ENCODE data around the gene POFUT2. TPM values are rescaled to one million over a fixed set of nuclear protein-coding genes. Genes with fewer than 3 reads are reported as not detected.

Gene POFUT2
- 36.2 TPM for polyA plus RNA-seq
- long read RNA-seq, donor 1, partial matches to known transcripts = 0 of 2 reads
- long read RNA-seq, donor 1, other reads (novel, unspliced or antisense) = 0 of 2 reads
- long read RNA-seq, donor 2, partial matches to known transcripts = 0 of 4 reads
- long read RNA-seq, donor 2, other reads (novel, unspliced or antisense) = 0 of 4 reads
- long read RNA-seq, donor 3, full-length matches to known transcripts = 10 of 10 reads
- long read RNA-seq, donor 3, partial matches to known transcripts = 0 of 10 reads
- long read RNA-seq, donor 3, other reads (novel, unspliced or antisense) = 0 of 10 reads
- long read RNA-seq, donor 4 = 0 reads
- long read RNA-seq, donor 5, partial matches to known transcripts = 0 of 4 reads
- long read RNA-seq, donor 5, other reads (novel, unspliced or antisense) = 0 of 4 reads
- long read RNA-seq, donor 6, full-length matches to known transcripts = 12 of 12 reads
- long read RNA-seq, donor 6, partial matches to known transcripts = 0 of 12 reads
- long read RNA-seq, donor 6, other reads (novel, unspliced or antisense) = 0 of 12 reads
- long read RNA-seq, donor 7, partial matches to known transcripts = 0 of 6 reads
- long read RNA-seq, donor 7, other reads (novel, unspliced or antisense) = 0 of 6 reads
- long read RNA-seq, donor 8, partial matches to known transcripts = 0 of 6 reads
- long read RNA-seq, donor 8, other reads (novel, unspliced or antisense) = 0 of 6 reads
- long read RNA-seq, donor 9, partial matches to known transcripts = 0 of 2 reads
- long read RNA-seq, donor 9, other reads (novel, unspliced or antisense) = 0 of 2 reads
- long read RNA-seq, donor 10, partial matches to known transcripts = 36 of 43 reads
- long read RNA-seq, donor 10, other reads (novel, unspliced or antisense) = 0 of 43 reads
- long read RNA-seq, donor 11, full-length matches to known transcripts = 6 of 6 reads
- long read RNA-seq, donor 11, partial matches to known transcripts = 0 of 6 reads
- long read RNA-seq, donor 11, other reads (novel, unspliced or antisense) = 0 of 6 reads

GRCh38 chr21:45287438-45288391, at the start of gene POFUT2:
TSS of gene POFUT2 (minus strand) at chr21:45287895. CDS start at chr21:45287871, 24 bp downstream.
- WGBS (ENCODE audit: insufficient coverage, low lambda C conversion rate) = no CpG with 5 or more reads among the region's 90 CpGs
- Histone ChIP-seq H3K27me3 (ENCODE audit: control insufficient read depth, insufficient read depth, low read length) (no peaks in the 10 kb centered on the region), H3K27ac (ENCODE audit: low read length) (peak within 1 kb of the TSS; percentile 57), H3K36me3 (ENCODE audit: control insufficient read depth, insufficient read depth, low read length) (peaks cover 31% of the 10 kb centered on the region), H3K4me1 (ENCODE audit: control insufficient read depth, insufficient read depth, low read length) (peaks cover 16% of the 10 kb centered on the region), H3K9me3 (ENCODE audit: control insufficient read depth, low read depth, low read length) (no peaks in the 10 kb centered on the region), H3K4me3 (ENCODE audit: low read length) (peak within 1 kb of the TSS; percentile 85)
- peak; percentile 95 to 97 for DNase-seq

GRCh38 chr21:45336870-45337269, 49.2 kb upstream of the POFUT2 start:
- H3K4me3 ChIP-seq (ENCODE audit: low read length) = no peak overlapping the region
- no peaks in the 10 kb centered on the region for H3K36me3 ChIP-seq (ENCODE audit: control insufficient read depth, insufficient read depth, low read length)
- H3K27me3 ChIP-seq (ENCODE audit: control insufficient read depth, insufficient read depth, low read length) = no peaks in the 10 kb centered on the region
- no CpG with 5 or more reads among the region's 8 CpGs for WGBS (ENCODE audit: insufficient coverage, low lambda C conversion rate)
- peak; percentile 51 to 81 for DNase-seq
- no peaks in the 10 kb centered on the region for H3K9me3 ChIP-seq (ENCODE audit: control insufficient read depth, low read depth, low read length)
- H3K4me1 ChIP-seq (ENCODE audit: control insufficient read depth, insufficient read depth, low read length) = peaks cover 24% of the 10 kb centered on the region
- H3K27ac ChIP-seq (ENCODE audit: low read length) = peak overlapping the region; percentile 65

- Histone ChIP-seq H3K36me3 (ENCODE audit: control insufficient read depth, insufficient read depth, low read length) (no peaks in the 10 kb centered on the region), H3K4me3 (ENCODE audit: low read length) (no peak overlapping the region), H3K27ac (ENCODE audit: low read length) (peak overlapping the region; percentile 65), H3K9me3 (ENCODE audit: control insufficient read depth, low read depth, low read length) (no peaks in the 10 kb centered on the region), H3K4me1 (ENCODE audit: control insufficient read depth, insufficient read depth, low read length) (peaks cover 26% of the 10 kb centered on the region), H3K27me3 (ENCODE audit: control insufficient read depth, insufficient read depth, low read length) (no peaks in the 10 kb centered on the region)
- no peak for DNase-seq
- no CpG with 5 or more reads among the region's 4 CpGs for WGBS (ENCODE audit: insufficient coverage, low lambda C conversion rate)
Observed at GRCh38 chr21:45336535-45336810, 48.8 kb upstream of the POFUT2 start.

- H3K4me1 ChIP-seq (ENCODE audit: control insufficient read depth, insufficient read depth, low read length) = peaks cover 31% of the 10 kb centered on the region
- H3K27me3 ChIP-seq (ENCODE audit: control insufficient read depth, insufficient read depth, low read length) = no peaks in the 10 kb centered on the region
- H3K4me3 ChIP-seq (ENCODE audit: low read length) = no peak overlapping the region
- H3K9me3 ChIP-seq (ENCODE audit: control insufficient read depth, low read depth, low read length) = peaks cover 2% of the 10 kb centered on the region
- H3K27ac ChIP-seq (ENCODE audit: low read length) = peak overlapping the region; percentile 65
- no CpG with 5 or more reads among the region's 19 CpGs for WGBS (ENCODE audit: insufficient coverage, low lambda C conversion rate)
- no peaks in the 10 kb centered on the region for H3K36me3 ChIP-seq (ENCODE audit: control insufficient read depth, insufficient read depth, low read length)
- DNase-seq = peak in 1 of 2 donors; percentile 64
Observed at GRCh38 chr21:45335761-45336534, 48.3 kb upstream of the POFUT2 start.

- Histone ChIP-seq H3K4me1 (ENCODE audit: control insufficient read depth, insufficient read depth, low read length) (peaks cover 38% of the 10 kb centered on the region), H3K27me3 (ENCODE audit: control insufficient read depth, insufficient read depth, low read length) (no peaks in the 10 kb centered on the region), H3K36me3 (ENCODE audit: control insufficient read depth, insufficient read depth, low read length) (no peaks in the 10 kb centered on the region), H3K27ac (ENCODE audit: low read length) (no peak overlapping the region), H3K9me3 (ENCODE audit: control insufficient read depth, low read depth, low read length) (peaks cover 4% of the 10 kb centered on the region), H3K4me3 (ENCODE audit: low read length) (no peak overlapping the region)
- DNase-seq = no peak
- no CpG with 5 or more reads among the region's 14 CpGs for WGBS (ENCODE audit: insufficient coverage, low lambda C conversion rate)
Observed at GRCh38 chr21:45335151-45335760, 47.6 kb upstream of the POFUT2 start.

GRCh38 chr21:45334591-45335081, 46.9 kb upstream of the POFUT2 start:
- H3K4me1 ChIP-seq (ENCODE audit: control insufficient read depth, insufficient read depth, low read length) = peaks cover 42% of the 10 kb centered on the region
- no CpG with 5 or more reads among the region's 9 CpGs for WGBS (ENCODE audit: insufficient coverage, low lambda C conversion rate)

GRCh38 chr21:45334134-45334533, 46.4 kb upstream of the POFUT2 start:
- H3K9me3 ChIP-seq (ENCODE audit: control insufficient read depth, low read depth, low read length) = peaks cover 4% of the 10 kb centered on the region
- no peak overlapping the region for H3K4me3 ChIP-seq (ENCODE audit: low read length)
- H3K36me3 ChIP-seq (ENCODE audit: control insufficient read depth, insufficient read depth, low read length) = no peaks in the 10 kb centered on the region
- no peaks in the 10 kb centered on the region for H3K27me3 ChIP-seq (ENCODE audit: control insufficient read depth, insufficient read depth, low read length)
- no peak for DNase-seq
- no CpG with 5 or more reads among the region's 8 CpGs for WGBS (ENCODE audit: insufficient coverage, low lambda C conversion rate)
- H3K4me1 ChIP-seq (ENCODE audit: control insufficient read depth, insufficient read depth, low read length) = peaks cover 47% of the 10 kb centered on the region
- no peak overlapping the region for H3K27ac ChIP-seq (ENCODE audit: low read length)

More at GRCh38 chr21:45334591-45335081, 46.9 kb upstream of the POFUT2 start:
- Histone ChIP-seq H3K27me3 (ENCODE audit: control insufficient read depth, insufficient read depth, low read length) (no peaks in the 10 kb centered on the region), H3K27ac (ENCODE audit: low read length) (no peak overlapping the region), H3K36me3 (ENCODE audit: control insufficient read depth, insufficient read depth, low read length) (no peaks in the 10 kb centered on the region), H3K4me3 (ENCODE audit: low read length) (no peak overlapping the region), H3K9me3 (ENCODE audit: control insufficient read depth, low read depth, low read length) (peaks cover 4% of the 10 kb centered on the region)
- no peak for DNase-seq

- H3K27ac ChIP-seq (ENCODE audit: low read length) = no peak overlapping the region
- H3K9me3 ChIP-seq (ENCODE audit: control insufficient read depth, low read depth, low read length) = peaks cover 4% of the 10 kb centered on the region
- H3K27me3 ChIP-seq (ENCODE audit: control insufficient read depth, insufficient read depth, low read length) = no peaks in the 10 kb centered on the region
- H3K36me3 ChIP-seq (ENCODE audit: control insufficient read depth, insufficient read depth, low read length) = no peaks in the 10 kb centered on the region
- no peak overlapping the region for H3K4me3 ChIP-seq (ENCODE audit: low read length)
- no peak for DNase-seq
- peaks cover 52% of the 10 kb centered on the region for H3K4me1 ChIP-seq (ENCODE audit: control insufficient read depth, insufficient read depth, low read length)
- 100% methylated on average over 1 of the region's 18 CpGs for WGBS (ENCODE audit: insufficient coverage, low lambda C conversion rate)
Observed at GRCh38 chr21:45333583-45334121, 46.0 kb upstream of the POFUT2 start.
